ENCODE data around the gene NOTCH3.

The NOTCH3 gene

GRCh38 chr19:15166700-15167099, 34.1 kb downstream of the NOTCH3 start:
- Histone ChIP-seq H3K9me2 (replicated peaks; ENCODE audit: control insufficient read depth, low read length) (no peaks in the 10 kb centered on the region), H3K27ac (ENCODE audit: low read depth, low read length) (no peak overlapping the region), H4K20me1 (ENCODE audit: control insufficient read depth, insufficient read depth, low read depth, low read length) (no peaks in the 10 kb centered on the region), H3K36me3 (ENCODE audit: control insufficient read depth, low read length) (no peaks in the 10 kb centered on the region), H3K9me3 (ENCODE audit: control insufficient read depth, insufficient read depth, low read length) (peaks cover 20% of the 10 kb centered on the region; the same call in 1 of the 2 replicates), H3K4me3 (ENCODE audit: low read length) (no peak overlapping the region), H3K79me2 (ENCODE audit: control insufficient read depth, low read length) (no peaks in the 10 kb centered on the region), H3K27me3 (ENCODE audit: control insufficient read depth, low read length) (no peaks in the 10 kb centered on the region), H3F3A (ENCODE audit: control insufficient read depth, insufficient read depth) (no peaks in the 10 kb centered on the region), H3K4me1 (ENCODE audit: control insufficient read depth, low read length) (no peaks in the 10 kb centered on the region), H3K4me2 (ENCODE audit: low read length) (no peak overlapping the region)
- no peak for TF ChIP-seq CTCF (IDR thresholded peaks at IDR 0.05; ENCODE audit: low read depth, low read length, poor library complexity, severe bottlenecking)
- no peak for TF ChIP-seq EZH2phosphoT487 (IDR thresholded peaks at IDR 0.05; ENCODE audit: borderline replicate concordance, low read length)

GRCh38 chr19:15161028-15161984, 39.5 kb downstream of the NOTCH3 start:
- TF ChIP-seq CTCF (IDR thresholded peaks at IDR 0.05; ENCODE audit: low read depth, low read length, poor library complexity, severe bottlenecking) (peak; percentile 83), EZH2phosphoT487 (IDR thresholded peaks at IDR 0.05; ENCODE audit: borderline replicate concordance, low read length) (no peak)
- H3K9me3 ChIP-seq (ENCODE audit: control insufficient read depth, insufficient read depth, low read length) = peaks cover 13% of the 10 kb centered on the region; the same call in 1 of the 2 replicates

GRCh38 chr19:15159251-15159650, 41.5 kb downstream of the NOTCH3 start:
- no peaks in the 10 kb centered on the region for H3K36me3 ChIP-seq (ENCODE audit: control insufficient read depth, low read length)
- no peak for TF ChIP-seq EZH2phosphoT487 (IDR thresholded peaks at IDR 0.05; ENCODE audit: borderline replicate concordance, low read length)
- no peak for TF ChIP-seq CTCF (IDR thresholded peaks at IDR 0.05; ENCODE audit: low read depth, low read length, poor library complexity, severe bottlenecking)
- H3K4me1 ChIP-seq (ENCODE audit: control insufficient read depth, low read length) = peaks cover 10% of the 10 kb centered on the region
- no peaks in the 10 kb centered on the region for H4K20me1 ChIP-seq (ENCODE audit: control insufficient read depth, insufficient read depth, low read depth, low read length)
- no peak overlapping the region for H3K4me3 ChIP-seq (ENCODE audit: low read length)
- H3K79me2 ChIP-seq (ENCODE audit: control insufficient read depth, low read length) = no peaks in the 10 kb centered on the region
- no peaks in the 10 kb centered on the region for H3K9me2 ChIP-seq (replicated peaks; ENCODE audit: control insufficient read depth, low read length)
- H3K27ac ChIP-seq (ENCODE audit: low read depth, low read length) = no peak overlapping the region
- H3K4me2 ChIP-seq (ENCODE audit: low read length) = peak overlapping the region; percentile 13
- no peaks in the 10 kb centered on the region for H3K27me3 ChIP-seq (ENCODE audit: control insufficient read depth, low read length)
- no peaks in the 10 kb centered on the region for H3F3A ChIP-seq (ENCODE audit: control insufficient read depth, insufficient read depth)
- peaks cover 5% of the 10 kb centered on the region for H3K9me3 ChIP-seq (ENCODE audit: control insufficient read depth, insufficient read depth, low read length)

More at GRCh38 chr19:15161028-15161984, 39.5 kb downstream of the NOTCH3 start:
- Histone ChIP-seq H3K36me3 (ENCODE audit: control insufficient read depth, low read length) (no peaks in the 10 kb centered on the region), H3K9me2 (replicated peaks; ENCODE audit: control insufficient read depth, low read length) (no peaks in the 10 kb centered on the region), H3K79me2 (ENCODE audit: control insufficient read depth, low read length) (no peaks in the 10 kb centered on the region), H3K27me3 (ENCODE audit: control insufficient read depth, low read length) (no peaks in the 10 kb centered on the region), H3F3A (ENCODE audit: control insufficient read depth, insufficient read depth) (no peaks in the 10 kb centered on the region), H3K27ac (ENCODE audit: low read depth, low read length) (no peak overlapping the region), H4K20me1 (ENCODE audit: control insufficient read depth, insufficient read depth, low read depth, low read length) (no peaks in the 10 kb centered on the region), H3K4me2 (ENCODE audit: low read length) (no peak overlapping the region), H3K4me1 (ENCODE audit: control insufficient read depth, low read length) (peaks cover 10% of the 10 kb centered on the region), H3K4me3 (ENCODE audit: low read length) (no peak overlapping the region)
